Eye (tissue), 1 donor: ENCODE measurements around the gene VEZT.

ENCODE experiments used
- DNase-seq: peaks from one replicate; pipeline ENCODE4 v3.0.0-alpha.2; 2015

Gene VEZT

GRCh38 chr12:95200128-95200894, 17.3 kb upstream of the VEZT start:
- no peak for DNase-seq

- no peak for DNase-seq
Observed at GRCh38 chr12:95201056-95201670, 16.4 kb upstream of the VEZT start.

- DNase-seq = no peak
Observed at GRCh38 chr12:95202691-95203486, 14.7 kb upstream of the VEZT start.

GRCh38 chr12:95203487-95204030, 14.0 kb upstream of the VEZT start:
- DNase-seq = no peak

- peak; percentile 34 for DNase-seq
Observed at GRCh38 chr12:95204141-95204866, 13.3 kb upstream of the VEZT start.

GRCh38 chr12:95205016-95205624, 12.5 kb upstream of the VEZT start:
- no peak for DNase-seq

GRCh38 chr12:95205685-95206084, 11.9 kb upstream of the VEZT start:
- no peak for DNase-seq

GRCh38 chr12:95206916-95207315, 10.7 kb upstream of the VEZT start:
- DNase-seq = no peak

- DNase-seq = no peak
Observed at GRCh38 chr12:95207407-95207806, 10.2 kb upstream of the VEZT start.

GRCh38 chr12:95208678-95209077, 8.9 kb upstream of the VEZT start:
- no peak for DNase-seq

GRCh38 chr12:95212586-95212985, 5.0 kb upstream of the VEZT start:
- DNase-seq = no peak

GRCh38 chr12:95213119-95213518, 4.5 kb upstream of the VEZT start:
- no peak for DNase-seq

- no peak for DNase-seq
Observed at GRCh38 chr12:95213928-95214327, 3.7 kb upstream of the VEZT start.

- no peak for DNase-seq
Observed at GRCh38 chr12:95214466-95214865, 3.1 kb upstream of the VEZT start.

GRCh38 chr12:95215949-95216348, 1.7 kb upstream of the VEZT start:
- DNase-seq = peak; percentile 61

GRCh38 chr12:95216711-95217376, 763 bp upstream of the VEZT start:
- DNase-seq = peak; percentile 88

- DNase-seq = peak; percentile 87
Observed at GRCh38 chr12:95218150-95219133, 835 bp downstream of the VEZT start.

GRCh38 chr12:95220190-95220589, 2.6 kb downstream of the VEZT start:
- DNase-seq = no peak

GRCh38 chr12:95220726-95221125, 3.1 kb downstream of the VEZT start:
- no peak for DNase-seq
